Activated T-cell treated with anti-CD3 and anti-CD28 coated beads, Interleukin-2, amount 50 U/mL, for 72 hours (primary cell): ENCODE results near the gene TBCA. TPM values are rescaled to one million over a fixed set of nuclear protein-coding genes. Genes with fewer than 3 reads are reported as not detected.

ENCODE experiments used
- ATAC-seq, 2 donors: fragments of 150-1000 bp; cut with Tn5 transposase; replicated peaks in 1 of 2; 2 replicates each; pipeline ENCODE4 v1.10.0; 2021; ENCODE audit warnings: moderate library complexity in 2 of 2, mild to moderate bottlenecking in 1 of 2
- DNase-seq, 2 donors: peaks; one replicate each; pipeline ENCODE4 v3.0.0; 2021 to 2022; ENCODE audit warnings: mixed read lengths in 1 of 2
- H3K27ac Mint-ChIP-seq: one replicate; pipeline ENCODE4 v1.8.0; 2022; ENCODE audit warnings: mild to moderate bottlenecking, moderate library complexity, mixed read lengths
- H3K27me3 Mint-ChIP-seq: one replicate; pipeline ENCODE4 v1.8.0; 2022; ENCODE audit warnings: low read depth, mixed read lengths
- H3K36me3 Mint-ChIP-seq, 2 donors: one replicate each; pipeline ENCODE4 v1.8.0; 2022; ENCODE audit warnings: mixed read lengths in 2 of 2, mild to moderate bottlenecking in 1 of 2; ENCODE audit not compliant: insufficient read depth in 2 of 2
- H3K4me1 Mint-ChIP-seq: one replicate; pipeline ENCODE4 v1.8.0; 2022; ENCODE audit warnings: low read depth, mixed read lengths
- H3K4me3 Mint-ChIP-seq, 2 donors: one replicate each; pipeline ENCODE4 v1.8.0; 2022; ENCODE audit warnings: mild to moderate bottlenecking in 2 of 2, mixed read lengths in 2 of 2, moderate library complexity in 2 of 2
- H3K9me3 Mint-ChIP-seq, 2 donors: one replicate each; pipeline ENCODE4 v1.8.0; 2022; ENCODE audit warnings: mixed read lengths in 2 of 2
- total RNA-seq, 2 donors: library from RNA; stranded (reverse); gene quantifications; one replicate each; pipeline ENCODE4 v1.2.3, GENCODE V29; 2022

The TBCA gene
- total RNA-seq, 2 donors from 2014 or later = 163 to 175 TPM

DNA sequence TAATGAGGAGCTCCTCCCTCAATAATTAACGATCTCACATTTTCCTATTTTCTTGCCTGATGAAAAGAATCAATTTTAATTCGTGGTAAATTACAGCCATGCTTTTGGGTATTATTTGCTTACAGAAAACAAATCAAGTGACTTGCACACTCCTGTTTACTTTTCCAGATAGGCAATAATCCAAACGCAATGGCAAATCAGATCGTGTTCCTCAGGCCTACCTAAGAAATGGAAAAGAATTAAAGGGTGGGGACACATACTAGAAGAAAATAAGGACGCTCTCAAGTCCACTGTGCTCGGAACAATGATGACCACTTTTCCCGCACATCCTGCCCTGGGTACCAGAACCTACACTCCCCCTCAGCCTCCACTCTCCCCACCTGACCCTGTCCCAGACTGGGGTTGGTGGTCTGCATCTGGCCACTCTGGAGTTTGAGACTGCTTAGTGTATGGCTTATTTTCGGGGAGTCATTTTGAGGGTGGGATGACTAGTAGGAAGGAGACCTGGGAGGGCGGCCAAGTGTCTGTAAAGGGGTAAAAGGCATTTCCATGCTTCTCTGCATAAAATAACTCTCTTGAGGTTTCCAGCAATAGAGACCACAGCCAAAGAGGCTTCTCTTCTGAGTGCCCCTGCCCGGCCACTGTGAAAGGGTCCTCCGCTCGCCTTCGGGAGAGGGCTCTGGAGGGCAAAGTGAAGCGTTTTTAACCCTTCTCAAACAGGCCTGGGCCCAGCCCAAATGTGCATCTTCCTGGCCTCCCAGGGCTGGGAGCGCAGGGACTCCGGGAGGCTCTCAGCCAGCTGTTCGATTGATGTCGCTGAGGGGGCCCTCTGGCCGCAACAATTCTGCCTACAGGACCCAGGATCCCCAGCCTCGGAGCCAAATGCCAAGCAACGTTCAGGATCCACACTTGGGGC, 133.1 kb downstream of the TBCA start:
- ATAC-seq (no peak), DNase-seq (peak in 1 of 2 donors; percentile 7)
- peaks cover 54% of the 10 kb centered on the region for H3K4me1 Mint-ChIP-seq
- peak overlapping the region; percentile 70 to 78 for H3K4me3 Mint-ChIP-seq
- H3K27ac Mint-ChIP-seq = no peak overlapping the region
- peaks cover 2 to 4% of the 10 kb centered on the region in 2 donors for H3K36me3 Mint-ChIP-seq
- peaks cover 89% of the 10 kb centered on the region for H3K27me3 Mint-ChIP-seq
- H3K9me3 Mint-ChIP-seq = peaks cover 0 to 2% of the 10 kb centered on the region in 2 donors

DNA sequence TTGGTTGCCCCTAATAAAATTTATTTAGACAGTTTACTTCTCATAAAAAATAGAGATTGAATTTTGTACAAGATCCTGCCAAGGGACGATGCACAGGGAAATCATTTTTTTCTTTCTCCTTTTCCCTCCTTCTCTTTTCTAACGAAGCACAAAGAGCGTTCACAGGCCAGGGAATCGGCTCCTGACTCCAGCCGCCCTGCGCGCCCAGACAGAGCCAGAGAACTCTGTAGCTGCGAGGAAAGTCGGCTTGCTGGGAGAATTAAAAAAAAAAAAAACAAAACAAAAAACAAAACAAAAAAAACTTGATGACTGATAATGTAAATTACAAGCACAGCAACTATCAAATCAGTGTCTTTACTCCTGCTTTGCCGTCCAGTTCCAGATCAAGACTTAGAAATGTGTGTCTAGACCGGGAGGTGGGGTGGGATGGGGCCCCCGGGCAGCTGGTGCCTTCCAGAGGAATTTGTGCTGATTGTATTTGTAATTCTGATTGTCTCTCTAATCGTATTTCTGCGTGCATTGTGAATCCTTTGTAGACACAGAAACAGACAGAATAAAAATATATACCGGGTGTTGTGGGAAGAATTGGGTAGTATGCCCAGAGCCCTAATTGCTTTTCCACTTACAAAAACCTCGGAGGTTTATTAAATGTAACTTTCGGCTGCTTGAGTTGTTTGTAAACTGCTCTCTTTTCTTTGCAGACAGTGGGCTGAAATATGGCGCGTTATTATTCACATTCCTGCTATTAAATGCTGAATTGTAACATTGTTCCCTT, 134.0 kb downstream of the TBCA start:
- Mint-ChIP-seq H3K36me3 (peaks cover 6 to 7% of the 10 kb centered on the region in 2 donors), H3K4me3 (no peak overlapping the region), H3K27me3 (peaks cover 89% of the 10 kb centered on the region), H3K4me1 (peaks cover 62% of the 10 kb centered on the region), H3K9me3 (peaks cover 0 to 2% of the 10 kb centered on the region in 2 donors), H3K27ac (no peak overlapping the region)
- ATAC-seq = no peak
- no peak for DNase-seq

DNA sequence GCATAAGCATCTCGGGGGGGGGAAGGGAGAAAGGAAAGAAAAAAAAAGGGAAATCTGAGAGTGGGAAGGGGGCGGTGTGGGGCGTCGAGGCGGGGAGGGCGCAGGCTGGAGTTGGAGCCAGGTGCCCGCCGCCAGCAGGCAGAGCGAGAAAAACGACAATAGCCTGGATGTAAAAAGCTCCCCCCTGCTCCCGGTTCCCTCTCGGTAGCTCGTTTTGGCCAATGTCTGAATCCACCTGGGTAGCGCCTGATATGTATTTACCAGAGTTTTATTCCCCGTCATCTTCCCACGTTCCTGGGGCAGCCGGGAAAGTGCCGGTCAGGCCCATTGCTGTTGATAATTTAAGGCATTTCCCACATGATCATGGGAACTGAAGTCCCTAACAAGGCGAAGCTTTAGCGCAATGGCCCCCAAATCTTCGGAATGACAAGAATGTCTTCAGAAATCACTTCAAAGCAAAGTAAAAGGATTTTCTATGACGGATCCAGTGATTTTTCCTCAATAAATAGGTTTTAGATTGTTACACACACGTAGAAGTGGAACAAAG, 134.7 kb downstream of the TBCA start:
- Mint-ChIP-seq H3K27ac (no peak overlapping the region), H3K4me1 (peaks cover 63% of the 10 kb centered on the region), H3K27me3 (peaks cover 88% of the 10 kb centered on the region), H3K9me3 (peaks cover 0 to 2% of the 10 kb centered on the region in 2 donors), H3K4me3 (peak overlapping the region; percentile 58 to 66), H3K36me3 (peaks cover 6 to 7% of the 10 kb centered on the region in 2 donors)
- DNase-seq (no peak), ATAC-seq (no peak)

Other genes starting within 250 kb of the TBCA start
- under 1 TPM in 1 of 2 donors, not detected in 1; 0.19 TPM for gene OTP, start 137.6 kb downstream of the TBCA start, total RNA-seq